Measurements from ENCODE around the gene UNC13A.

UNC13A gene

DNA sequence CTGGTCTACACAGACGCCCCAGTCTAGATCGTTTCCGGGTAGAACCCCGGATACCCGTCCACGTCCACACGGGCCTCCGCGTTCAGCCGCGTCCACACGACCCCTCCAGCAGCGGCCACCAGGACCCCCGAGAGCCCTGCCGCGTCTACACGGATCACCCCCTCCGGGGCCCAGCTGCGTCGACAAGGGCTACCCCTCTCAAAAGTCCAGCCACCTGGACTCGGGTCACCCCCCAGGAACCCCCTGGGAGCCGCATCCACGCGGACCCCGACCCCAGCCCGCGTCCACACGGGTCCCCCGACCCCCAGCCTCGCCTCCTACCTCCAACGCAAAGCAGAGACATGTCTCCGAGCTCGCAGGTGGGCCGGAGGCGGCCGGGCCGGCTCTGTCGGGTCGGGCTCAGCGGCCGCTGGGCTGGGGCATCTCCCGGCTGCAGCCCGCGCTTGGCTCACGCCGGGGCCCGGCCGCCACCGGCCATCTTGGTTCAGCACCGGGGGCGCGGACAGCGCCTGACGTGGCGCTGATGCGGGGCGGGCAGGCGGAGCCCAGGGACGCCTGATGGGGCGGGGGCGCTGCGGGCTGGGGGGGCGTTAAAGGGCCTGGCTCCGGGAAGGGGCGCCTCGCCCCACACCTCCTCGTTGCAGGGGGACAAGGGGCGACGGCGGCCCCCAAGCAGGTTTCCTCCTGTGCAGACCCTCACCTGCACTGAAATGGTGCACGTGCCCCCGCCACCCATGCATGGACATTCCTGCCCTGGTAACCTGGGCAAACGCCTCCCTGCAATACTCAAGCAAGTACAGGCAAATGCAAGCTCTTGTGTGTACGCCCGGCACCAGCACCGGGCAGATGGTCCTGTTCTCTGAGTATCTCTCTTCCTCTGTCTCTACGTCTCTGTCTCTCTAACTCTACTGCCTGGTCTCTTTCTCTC lies at the start of gene UNC13A:
UNC13A (minus strand) TSS at position 498 of the 928 bp plus-strand sequence; CDS start at position 343, 155 bp downstream.
- TF ChIP-seq, protein P1, sequence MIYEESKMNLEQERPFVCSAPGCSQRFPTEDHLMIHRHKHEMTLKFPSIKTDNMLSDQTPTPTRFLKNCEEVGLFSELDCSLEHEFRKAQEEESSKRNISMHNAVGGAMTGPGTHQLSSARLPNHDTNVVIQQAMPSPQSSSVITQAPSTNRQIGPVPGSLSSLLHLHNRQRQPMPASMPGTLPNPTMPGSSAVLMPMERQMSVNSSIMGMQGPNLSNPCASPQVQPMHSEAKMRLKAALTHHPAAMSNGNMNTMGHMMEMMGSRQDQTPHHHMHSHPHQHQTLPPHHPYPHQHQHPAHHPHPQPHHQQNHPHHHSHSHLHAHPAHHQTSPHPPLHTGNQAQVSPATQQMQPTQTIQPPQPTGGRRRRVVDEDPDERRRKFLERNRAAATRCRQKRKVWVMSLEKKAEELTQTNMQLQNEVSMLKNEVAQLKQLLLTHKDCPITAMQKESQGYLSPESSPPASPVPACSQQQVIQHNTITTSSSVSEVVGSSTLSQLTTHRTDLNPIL (CRISPR knock-in tag; IDR thresholded peaks at IDR 0.05; ENCODE audit: low read depth): no peak
- no peak for TF ChIP-seq SNAI2 (CRISPR knock-in tag; IDR thresholded peaks at IDR 0.05)
- TF ChIP-seq OSR1 (CRISPR knock-in tag; IDR thresholded peaks at IDR 0.05): no peak
- TF ChIP-seq TCF4 (CRISPR knock-in tag; IDR thresholded peaks at IDR 0.05; ENCODE audit: borderline replicate concordance): no peak
- TF ChIP-seq ZNF8 (CRISPR knock-in tag; IDR thresholded peaks at IDR 0.05): no peak
- 0 out of 2 replicates have a peak, but pooled peaks have one; percentile 36 for TF ChIP-seq ZFP3 (CRISPR knock-in tag; IDR thresholded peaks at IDR 0.05)
- TF ChIP-seq BACH2 (CRISPR knock-in tag; IDR thresholded peaks at IDR 0.05; ENCODE audit: borderline replicate concordance): no peak
- no peak for TF ChIP-seq TOX (CRISPR knock-in tag; IDR thresholded peaks at IDR 0.05; ENCODE audit: borderline replicate concordance)
- TF ChIP-seq ZC3H10 (CRISPR knock-in tag; IDR thresholded peaks at IDR 0.05): no peak
- peak; percentile 94 for ATAC-seq

- ATAC-seq: no peak
- no peak for TF ChIP-seq GLIS3 (CRISPR knock-in tag; IDR thresholded peaks at IDR 0.05)
- no peak for TF ChIP-seq CSDC2 (CRISPR knock-in tag; IDR thresholded peaks at IDR 0.05)
- no peak for TF ChIP-seq ESRRG (CRISPR knock-in tag; IDR thresholded peaks at IDR 0.05)
- TF ChIP-seq ARNTL (CRISPR knock-in tag; IDR thresholded peaks at IDR 0.05; ENCODE audit: borderline replicate concordance, low read depth): no peak
- TF ChIP-seq BACH2 (CRISPR knock-in tag; IDR thresholded peaks at IDR 0.05; ENCODE audit: borderline replicate concordance): no peak
- TF ChIP-seq, protein P2, sequence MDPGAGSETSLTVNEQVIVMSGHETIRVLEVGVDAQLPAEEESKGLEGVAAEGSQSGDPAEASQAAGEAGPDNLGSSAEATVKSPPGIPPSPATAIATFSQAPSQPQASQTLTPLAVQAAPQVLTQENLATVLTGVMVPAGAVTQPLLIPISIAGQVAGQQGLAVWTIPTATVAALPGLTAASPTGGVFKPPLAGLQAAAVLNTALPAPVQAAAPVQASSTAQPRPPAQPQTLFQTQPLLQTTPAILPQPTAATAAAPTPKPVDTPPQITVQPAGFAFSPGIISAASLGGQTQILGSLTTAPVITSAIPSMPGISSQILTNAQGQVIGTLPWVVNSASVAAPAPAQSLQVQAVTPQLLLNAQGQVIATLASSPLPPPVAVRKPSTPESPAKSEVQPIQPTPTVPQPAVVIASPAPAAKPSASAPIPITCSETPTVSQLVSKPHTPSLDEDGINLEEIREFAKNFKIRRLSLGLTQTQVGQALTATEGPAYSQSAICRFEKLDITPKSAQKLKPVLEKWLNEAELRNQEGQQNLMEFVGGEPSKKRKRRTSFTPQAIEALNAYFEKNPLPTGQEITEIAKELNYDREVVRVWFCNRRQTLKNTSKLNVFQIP (CRISPR knock-in tag; IDR thresholded peaks at IDR 0.05; ENCODE audit: borderline replicate concordance, low read depth): no peak
- no peak for TF ChIP-seq ISL1 (CRISPR knock-in tag; IDR thresholded peaks at IDR 0.05)
- no peak for TF ChIP-seq ZFP30 (CRISPR knock-in tag; IDR thresholded peaks at IDR 0.05)
- no peak for TF ChIP-seq ZNF8 (CRISPR knock-in tag; IDR thresholded peaks at IDR 0.05)
- no peak for TF ChIP-seq PPARA (CRISPR knock-in tag; IDR thresholded peaks at IDR 0.05; ENCODE audit: borderline replicate concordance)
- TF ChIP-seq PATZ1 (CRISPR knock-in tag; IDR thresholded peaks at IDR 0.05; ENCODE audit: borderline replicate concordance): no peak
- no peak for TF ChIP-seq SNAI2 (CRISPR knock-in tag; IDR thresholded peaks at IDR 0.05)
- no peak for TF ChIP-seq OSR1 (CRISPR knock-in tag; IDR thresholded peaks at IDR 0.05)
- no peak for TF ChIP-seq RARB (CRISPR knock-in tag; IDR thresholded peaks at IDR 0.05)
- TF ChIP-seq ZNF70 (CRISPR knock-in tag; IDR thresholded peaks at IDR 0.05): no peak
- no peak for TF ChIP-seq TCF4 (CRISPR knock-in tag; IDR thresholded peaks at IDR 0.05; ENCODE audit: borderline replicate concordance)
- no peak for TF ChIP-seq CSRNP3 (CRISPR knock-in tag; IDR thresholded peaks at IDR 0.05)
- no peak for TF ChIP-seq ZNF565 (CRISPR knock-in tag; conservative IDR thresholded peaks at IDR 0.05; ENCODE audit: low read depth)
- TF ChIP-seq, protein P3, sequence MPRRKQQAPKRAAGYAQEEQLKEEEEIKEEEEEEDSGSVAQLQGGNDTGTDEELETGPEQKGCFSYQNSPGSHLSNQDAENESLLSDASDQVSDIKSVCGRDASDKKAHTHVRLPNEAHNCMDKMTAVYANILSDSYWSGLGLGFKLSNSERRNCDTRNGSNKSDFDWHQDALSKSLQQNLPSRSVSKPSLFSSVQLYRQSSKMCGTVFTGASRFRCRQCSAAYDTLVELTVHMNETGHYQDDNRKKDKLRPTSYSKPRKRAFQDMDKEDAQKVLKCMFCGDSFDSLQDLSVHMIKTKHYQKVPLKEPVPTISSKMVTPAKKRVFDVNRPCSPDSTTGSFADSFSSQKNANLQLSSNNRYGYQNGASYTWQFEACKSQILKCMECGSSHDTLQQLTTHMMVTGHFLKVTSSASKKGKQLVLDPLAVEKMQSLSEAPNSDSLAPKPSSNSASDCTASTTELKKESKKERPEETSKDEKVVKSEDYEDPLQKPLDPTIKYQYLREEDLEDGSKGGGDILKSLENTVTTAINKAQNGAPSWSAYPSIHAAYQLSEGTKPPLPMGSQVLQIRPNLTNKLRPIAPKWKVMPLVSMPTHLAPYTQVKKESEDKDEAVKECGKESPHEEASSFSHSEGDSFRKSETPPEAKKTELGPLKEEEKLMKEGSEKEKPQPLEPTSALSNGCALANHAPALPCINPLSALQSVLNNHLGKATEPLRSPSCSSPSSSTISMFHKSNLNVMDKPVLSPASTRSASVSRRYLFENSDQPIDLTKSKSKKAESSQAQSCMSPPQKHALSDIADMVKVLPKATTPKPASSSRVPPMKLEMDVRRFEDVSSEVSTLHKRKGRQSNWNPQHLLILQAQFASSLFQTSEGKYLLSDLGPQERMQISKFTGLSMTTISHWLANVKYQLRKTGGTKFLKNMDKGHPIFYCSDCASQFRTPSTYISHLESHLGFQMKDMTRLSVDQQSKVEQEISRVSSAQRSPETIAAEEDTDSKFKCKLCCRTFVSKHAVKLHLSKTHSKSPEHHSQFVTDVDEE (CRISPR knock-in tag; IDR thresholded peaks at IDR 0.05): no peak
- TF ChIP-seq, protein P1 (CRISPR knock-in tag; IDR thresholded peaks at IDR 0.05; ENCODE audit: low read depth): no peak
Measured at GRCh38 chr19:17737690-17738153, 49.6 kb upstream of the UNC13A start.
